HepG2 (cell line): ENCODE measurements around the gene CD163L1.

ENCODE experiments used
- CTCF ChIP-seq: sonication (generic); formaldehyde crosslinking; IDR thresholded peaks from 2 replicates; pipeline ENCODE4 v1.5.0; 2020; ENCODE audit warnings: mild to moderate bottlenecking, missing genetic modification reagents, moderate library complexity
- FOXM1 ChIP-seq: sonication (generic); formaldehyde crosslinking; IDR thresholded peaks from 2 replicates; pipeline ENCODE4 v1.5.0; 2020; ENCODE audit warnings: missing genetic modification reagents
- NRL ChIP-seq: sonication (generic); formaldehyde crosslinking; IDR thresholded peaks from 2 replicates; pipeline ENCODE4 v1.5.0; 2020; ENCODE audit warnings: missing genetic modification reagents, mild to moderate bottlenecking, moderate library complexity, borderline replicate concordance
- POGK ChIP-seq: sonication (generic); formaldehyde crosslinking; conservative IDR thresholded peaks from 2 replicates; pipeline ENCODE4 v1.8.0; 2022; ENCODE audit warnings: mild to moderate bottlenecking, moderate library complexity, missing genetic modification reagents
- POLR2G ChIP-seq: fragments of 200-400 bp; formaldehyde crosslinking; IDR thresholded peaks from 2 replicates; pipeline ENCODE4 v1.6.1; 2018; ENCODE audit warnings: mild to moderate bottlenecking, low read depth, low read length, moderate library complexity
- ZNF329 ChIP-seq: sonication (generic); formaldehyde crosslinking; IDR thresholded peaks from 2 replicates; pipeline ENCODE4 v1.9.0; 2021; ENCODE audit warnings: low read depth, mild to moderate bottlenecking, missing genetic modification reagents
- TF ChIP-seq, protein P1 (sequence below): sonication (generic); formaldehyde crosslinking; IDR thresholded peaks from 2 replicates; pipeline ENCODE4 v1.4.0; 2020; ENCODE audit warnings: missing genetic modification reagents, borderline replicate concordance

DNA sequence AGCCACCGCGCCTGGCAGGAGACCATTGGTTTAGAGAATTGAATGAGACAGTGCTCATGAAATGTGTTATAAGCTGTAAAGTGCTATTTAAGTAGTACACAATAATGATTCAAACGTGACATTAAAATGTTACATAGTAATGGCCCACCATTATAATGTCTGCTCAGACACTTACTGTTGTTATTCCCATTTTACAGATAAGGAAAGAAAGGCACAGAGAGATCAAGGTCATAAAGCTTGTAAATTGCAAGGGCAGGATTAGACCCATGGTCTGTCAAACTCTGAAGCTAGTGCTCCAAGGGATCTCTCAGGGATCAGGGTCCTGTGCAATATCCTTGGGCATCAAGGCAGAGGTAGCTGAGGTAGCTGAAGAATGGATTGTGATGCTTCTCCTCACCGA lies 133.9 kb downstream of the CD163L1 start:
- no peak for TF ChIP-seq POGK
- TF ChIP-seq POLR2G: no peak
- TF ChIP-seq, protein P1, sequence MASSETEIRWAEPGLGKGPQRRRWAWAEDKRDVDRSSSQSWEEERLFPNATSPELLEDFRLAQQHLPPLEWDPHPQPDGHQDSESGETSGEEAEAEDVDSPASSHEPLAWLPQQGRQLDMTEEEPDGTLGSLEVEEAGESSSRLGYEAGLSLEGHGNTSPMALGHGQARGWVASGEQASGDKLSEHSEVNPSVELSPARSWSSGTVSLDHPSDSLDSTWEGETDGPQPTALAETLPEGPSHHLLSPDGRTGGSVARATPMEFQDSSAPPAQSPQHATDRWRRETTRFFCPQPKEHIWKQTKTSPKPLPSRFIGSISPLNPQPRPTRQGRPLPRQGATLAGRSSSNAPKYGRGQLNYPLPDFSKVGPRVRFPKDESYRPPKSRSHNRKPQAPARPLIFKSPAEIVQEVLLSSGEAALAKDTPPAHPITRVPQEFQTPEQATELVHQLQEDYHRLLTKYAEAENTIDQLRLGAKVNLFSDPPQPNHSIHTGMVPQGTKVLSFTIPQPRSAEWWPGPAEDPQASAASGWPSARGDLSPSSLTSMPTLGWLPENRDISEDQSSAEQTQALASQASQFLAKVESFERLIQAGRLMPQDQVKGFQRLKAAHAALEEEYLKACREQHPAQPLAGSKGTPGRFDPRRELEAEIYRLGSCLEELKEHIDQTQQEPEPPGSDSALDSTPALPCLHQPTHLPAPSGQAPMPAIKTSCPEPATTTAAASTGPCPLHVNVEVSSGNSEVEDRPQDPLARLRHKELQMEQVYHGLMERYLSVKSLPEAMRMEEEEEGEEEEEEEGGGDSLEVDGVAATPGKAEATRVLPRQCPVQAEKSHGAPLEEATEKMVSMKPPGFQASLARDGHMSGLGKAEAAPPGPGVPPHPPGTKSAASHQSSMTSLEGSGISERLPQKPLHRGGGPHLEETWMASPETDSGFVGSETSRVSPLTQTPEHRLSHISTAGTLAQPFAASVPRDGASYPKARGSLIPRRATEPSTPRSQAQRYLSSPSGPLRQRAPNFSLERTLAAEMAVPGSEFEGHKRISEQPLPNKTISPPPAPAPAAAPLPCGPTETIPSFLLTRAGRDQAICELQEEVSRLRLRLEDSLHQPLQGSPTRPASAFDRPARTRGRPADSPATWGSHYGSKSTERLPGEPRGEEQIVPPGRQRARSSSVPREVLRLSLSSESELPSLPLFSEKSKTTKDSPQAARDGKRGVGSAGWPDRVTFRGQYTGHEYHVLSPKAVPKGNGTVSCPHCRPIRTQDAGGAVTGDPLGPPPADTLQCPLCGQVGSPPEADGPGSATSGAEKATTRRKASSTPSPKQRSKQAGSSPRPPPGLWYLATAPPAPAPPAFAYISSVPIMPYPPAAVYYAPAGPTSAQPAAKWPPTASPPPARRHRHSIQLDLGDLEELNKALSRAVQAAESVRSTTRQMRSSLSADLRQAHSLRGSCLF (CRISPR knock-in tag): no peak
- TF ChIP-seq ZNF329 (CRISPR knock-in tag): no peak
- no peak for TF ChIP-seq CTCF (CRISPR knock-in tag)
- TF ChIP-seq FOXM1 (CRISPR knock-in tag): no peak
- no peak for TF ChIP-seq NRL (CRISPR knock-in tag)
